GM21737 (cell line): ENCODE results near the gene ECSCR.
"Not testable (repeated sequence)": the region's sequence is repeated elsewhere in the genome, so short reads cannot be mapped to it uniquely, and the experiment has no call there.

ENCODE experiments used
- ATAC-seq: cut with Tn5 transposase; IDR thresholded peaks from one replicate; pipeline ENCODE4 v1.9.1; 2021; ENCODE audit warnings: mild to moderate bottlenecking, moderate library complexity; ENCODE audit not compliant: unreplicated experiment

ECSCR gene

DNA sequence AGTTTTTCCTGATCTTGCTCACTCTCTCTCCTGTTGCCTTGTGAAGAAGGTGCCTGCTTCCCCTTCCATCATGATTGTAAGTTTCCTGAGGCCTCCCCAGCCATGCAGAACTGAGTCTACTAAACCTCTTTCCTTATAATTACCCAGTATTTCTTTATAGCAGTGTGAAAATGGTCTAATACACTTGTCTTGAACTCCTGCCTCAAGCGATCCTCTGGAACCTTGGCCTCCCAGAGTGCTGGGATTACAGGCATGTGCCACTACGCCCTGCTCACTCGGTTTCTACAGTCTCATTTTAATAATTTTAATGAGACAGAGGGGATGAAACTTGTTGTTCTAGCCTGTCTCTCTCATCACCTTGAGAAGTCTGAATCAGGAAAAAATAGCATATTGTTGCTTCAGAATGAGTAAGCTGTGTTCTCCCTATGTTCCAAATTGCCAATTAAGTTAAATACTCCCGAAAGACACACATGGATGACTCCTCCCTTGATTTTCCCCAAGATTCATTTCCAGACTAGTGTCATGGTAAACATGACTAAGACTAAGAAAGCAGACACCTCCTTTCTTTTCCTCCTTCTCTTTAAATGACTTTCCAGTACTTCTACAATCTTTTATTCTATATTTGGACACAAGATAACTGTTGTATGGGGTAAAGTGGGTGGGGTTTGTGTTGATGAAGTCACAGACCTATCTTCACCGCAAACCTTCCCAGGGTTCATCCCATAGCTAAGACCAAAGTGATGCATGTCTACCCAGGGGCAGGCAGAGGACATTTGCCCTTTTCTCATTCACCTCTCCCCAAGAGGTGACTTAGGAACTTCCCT is 15.4 kb downstream of the ECSCR start:
- no peak for ATAC-seq

GRCh38 chr5:139445325-139446170 is 17.0 kb downstream of the ECSCR start:
- ATAC-seq = no peak

GRCh38 chr5:139443831-139444453 is 18.6 kb downstream of the ECSCR start:
- ATAC-seq = no peak

DNA sequence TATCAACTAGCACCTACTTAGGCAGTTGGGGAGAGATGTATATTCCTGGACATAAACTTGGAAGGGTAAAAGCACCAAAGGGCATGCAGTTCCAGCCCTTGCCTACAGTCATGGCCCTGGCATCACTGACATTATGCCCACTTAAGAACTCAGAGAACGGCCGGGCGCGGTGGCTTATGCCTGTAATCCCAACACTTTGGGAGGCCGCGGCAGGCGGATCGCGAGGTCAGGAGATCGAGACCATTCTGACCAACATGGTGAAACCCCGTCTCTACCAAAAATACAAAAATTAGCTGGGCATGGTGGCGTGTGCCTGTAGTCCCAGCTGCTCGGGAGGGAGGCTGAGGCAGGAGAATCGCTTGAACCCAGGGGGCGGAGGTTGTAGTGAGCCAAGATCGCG is 22.1 kb downstream of the ECSCR start:
- not testable (repeated sequence) for ATAC-seq

DNA sequence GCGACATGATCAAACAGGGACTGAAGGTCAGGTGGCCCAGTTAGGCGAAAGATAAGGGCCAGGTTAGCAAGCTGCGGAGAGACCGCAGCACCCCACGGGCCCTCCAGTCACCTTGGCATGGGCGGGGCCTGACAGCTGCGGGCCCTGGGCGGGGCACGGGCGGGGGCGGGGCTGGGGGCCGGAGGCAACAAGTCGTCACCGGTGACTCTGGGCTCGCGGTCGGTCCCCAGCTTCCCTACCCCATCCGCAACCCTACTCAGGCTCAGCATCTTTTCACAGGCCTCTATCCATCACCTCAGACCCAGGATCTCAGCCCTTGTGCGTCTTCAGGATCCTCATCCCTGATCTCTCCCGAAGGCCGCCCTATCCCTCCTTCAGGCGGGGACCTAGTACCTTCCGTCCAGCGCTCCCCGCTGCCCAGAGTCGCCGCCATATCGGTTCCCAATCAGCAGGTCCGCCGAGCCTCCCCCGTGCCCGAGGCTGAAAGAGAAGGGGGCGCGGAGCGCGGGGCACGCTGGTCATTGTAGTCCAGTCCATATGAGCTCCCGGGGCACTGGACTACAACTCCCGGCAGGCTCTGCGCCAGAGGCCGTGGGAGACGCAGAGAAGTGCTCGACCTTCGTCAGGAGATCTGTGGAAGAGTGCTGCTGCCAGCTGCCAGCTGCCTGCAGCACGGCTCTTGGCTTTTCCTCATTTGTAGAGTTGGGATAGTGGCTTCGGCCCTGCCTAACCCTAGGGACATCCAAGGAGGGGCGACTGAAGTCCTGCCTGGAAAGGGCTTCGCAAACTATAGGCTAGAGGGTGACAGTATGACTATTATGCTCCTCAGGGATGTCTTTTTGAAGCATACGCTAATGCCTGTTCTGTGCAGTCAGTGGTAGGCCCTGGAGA is 23.3 kb downstream of the ECSCR start, which contains the start of gene DNAJC18:
DNAJC18 (minus strand) TSS at position 513 of the 891 bp plus-strand sequence; CDS start at position 433, 80 bp downstream.
- peak; percentile 77 for ATAC-seq

GRCh38 chr5:139438707-139439012 is 23.9 kb downstream of the ECSCR start:
- ATAC-seq = no peak

DNA sequence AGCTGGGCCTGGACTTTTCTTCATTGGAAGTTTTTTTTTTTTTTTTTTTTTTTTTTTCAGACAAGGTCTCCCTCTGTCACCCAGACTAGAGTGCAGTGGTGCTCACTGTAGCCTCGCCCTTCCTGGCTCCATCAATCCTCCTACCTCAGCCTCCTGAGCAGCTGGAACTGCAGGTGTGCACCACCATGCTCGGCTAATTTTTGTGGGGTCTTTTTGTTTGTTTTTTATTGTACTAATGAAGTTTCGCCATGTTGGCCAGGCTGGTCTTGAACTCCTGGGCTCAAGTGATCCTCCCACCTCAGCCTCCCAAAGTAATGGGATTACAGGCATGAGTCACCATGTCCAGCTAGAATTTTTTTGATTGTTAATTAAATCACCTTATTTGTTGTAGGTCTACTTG is 26.9 kb downstream of the ECSCR start:
- no peak for ATAC-seq

DNA sequence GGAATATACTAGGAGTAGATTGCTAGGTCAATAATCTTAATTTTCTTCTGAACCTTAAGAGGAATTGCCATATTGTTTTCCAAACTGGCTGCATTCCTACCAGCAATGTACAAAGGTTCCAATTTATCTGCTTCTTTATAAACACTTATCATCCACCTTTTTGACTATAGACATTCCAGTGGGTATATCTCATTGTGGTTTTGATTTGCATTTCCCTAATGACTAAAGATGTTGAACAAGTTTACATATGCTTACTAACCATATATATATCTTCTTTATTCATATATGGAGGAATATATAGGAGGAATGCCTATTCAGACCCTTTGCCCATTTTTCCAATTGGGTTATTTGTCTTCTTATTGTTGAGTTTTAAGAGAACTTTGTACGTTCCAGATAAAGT is 30.8 kb downstream of the ECSCR start:
- ATAC-seq = no peak

DNA sequence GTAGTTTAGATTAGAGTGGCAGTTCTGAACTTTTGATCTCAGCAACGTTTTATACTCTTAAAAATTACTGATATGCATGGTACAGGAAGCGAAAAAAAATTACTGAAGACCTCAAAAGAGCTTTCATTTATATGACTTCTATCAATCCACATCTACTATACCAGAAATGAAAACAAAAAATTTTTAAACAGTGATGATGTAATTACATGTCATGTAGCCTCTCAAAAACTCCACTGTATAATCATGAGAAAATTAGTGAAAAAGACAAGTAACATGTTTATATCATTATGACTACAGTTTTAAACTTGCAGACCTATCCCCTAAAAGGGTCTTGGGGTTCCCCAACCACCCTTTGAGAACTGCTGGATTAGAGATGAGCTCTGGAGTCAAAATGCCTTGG is 32.5 kb downstream of the ECSCR start:
- ATAC-seq = no peak

DNA sequence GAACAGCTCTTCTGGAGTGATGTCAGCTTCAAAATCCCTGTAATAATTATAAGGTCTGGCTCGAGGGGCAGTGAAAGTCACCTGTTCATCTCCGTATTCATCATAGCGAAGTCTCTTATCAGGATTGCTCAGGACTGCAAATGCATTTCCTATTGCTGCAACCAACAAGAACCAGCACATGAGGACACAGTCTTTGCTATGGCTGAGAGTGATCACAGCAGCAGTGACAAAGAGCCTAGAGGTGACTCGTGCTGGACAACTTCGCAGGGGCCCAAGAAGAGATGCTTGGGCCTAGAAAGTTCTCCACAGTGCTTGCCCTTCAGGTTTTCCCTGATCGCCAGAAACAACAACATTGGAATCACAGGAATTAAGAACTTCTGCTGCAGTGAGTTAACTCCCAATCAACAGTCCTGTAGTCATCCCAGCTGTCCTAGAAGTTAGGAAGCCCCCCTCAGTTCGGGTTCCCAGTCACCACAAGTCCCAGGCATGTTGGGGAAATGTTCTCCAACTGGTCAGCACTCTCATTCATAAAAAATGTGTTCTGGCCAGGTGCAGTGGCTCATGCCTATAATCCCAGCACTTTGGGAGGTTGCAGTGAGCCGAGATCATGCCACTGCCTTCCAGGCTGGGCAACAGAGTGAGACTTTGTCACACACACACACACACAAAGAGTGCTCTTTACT is 36.2 kb downstream of the ECSCR start:
- no peak for ATAC-seq

DNA sequence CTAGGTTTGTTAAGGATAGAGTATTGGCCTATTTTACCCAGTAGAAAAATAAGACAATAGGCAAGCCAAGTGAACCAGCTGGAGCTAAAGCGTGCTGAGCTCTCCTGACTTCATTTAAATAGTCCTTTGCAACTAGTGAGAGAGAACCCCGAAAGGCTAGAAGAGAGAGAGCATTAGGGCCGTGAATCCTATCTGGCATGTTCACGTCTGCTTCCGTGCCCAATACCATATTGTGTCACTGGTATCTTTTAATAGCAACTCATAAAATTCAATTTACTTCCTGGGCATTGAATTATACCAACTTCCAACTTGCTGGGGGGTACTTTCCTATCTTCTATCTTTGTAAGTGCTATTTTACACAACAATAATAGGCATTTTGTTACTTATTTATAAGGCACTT is 37.0 kb downstream of the ECSCR start:
- ATAC-seq = no peak

DNA sequence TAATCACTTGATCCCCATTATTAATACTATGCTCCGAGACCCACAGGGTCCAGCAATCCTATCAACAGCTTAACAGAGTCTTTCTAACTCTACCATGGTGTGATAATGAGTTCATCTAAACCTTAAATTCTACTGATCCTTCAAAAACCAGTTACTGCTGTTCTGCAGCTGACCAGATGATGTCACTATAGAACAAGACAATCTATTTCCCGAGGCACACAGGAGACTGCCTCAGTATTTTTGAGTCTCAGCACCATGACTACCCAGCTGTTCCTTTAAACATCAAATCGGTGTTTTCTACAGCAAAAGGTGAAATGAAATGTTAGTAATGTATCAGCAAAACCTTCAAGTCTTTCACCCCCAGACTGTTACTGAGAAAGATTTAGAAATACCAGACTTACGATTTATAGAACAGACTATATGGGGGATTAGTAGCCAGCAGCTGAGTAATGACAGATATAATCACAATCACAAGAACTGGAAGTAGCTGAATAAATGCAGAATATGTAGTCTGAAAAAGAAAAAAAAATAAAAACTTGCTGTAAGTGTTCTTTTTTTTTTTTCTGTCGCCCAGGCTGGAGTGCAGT is 40.1 kb downstream of the ECSCR start:
- no peak for ATAC-seq

DNA sequence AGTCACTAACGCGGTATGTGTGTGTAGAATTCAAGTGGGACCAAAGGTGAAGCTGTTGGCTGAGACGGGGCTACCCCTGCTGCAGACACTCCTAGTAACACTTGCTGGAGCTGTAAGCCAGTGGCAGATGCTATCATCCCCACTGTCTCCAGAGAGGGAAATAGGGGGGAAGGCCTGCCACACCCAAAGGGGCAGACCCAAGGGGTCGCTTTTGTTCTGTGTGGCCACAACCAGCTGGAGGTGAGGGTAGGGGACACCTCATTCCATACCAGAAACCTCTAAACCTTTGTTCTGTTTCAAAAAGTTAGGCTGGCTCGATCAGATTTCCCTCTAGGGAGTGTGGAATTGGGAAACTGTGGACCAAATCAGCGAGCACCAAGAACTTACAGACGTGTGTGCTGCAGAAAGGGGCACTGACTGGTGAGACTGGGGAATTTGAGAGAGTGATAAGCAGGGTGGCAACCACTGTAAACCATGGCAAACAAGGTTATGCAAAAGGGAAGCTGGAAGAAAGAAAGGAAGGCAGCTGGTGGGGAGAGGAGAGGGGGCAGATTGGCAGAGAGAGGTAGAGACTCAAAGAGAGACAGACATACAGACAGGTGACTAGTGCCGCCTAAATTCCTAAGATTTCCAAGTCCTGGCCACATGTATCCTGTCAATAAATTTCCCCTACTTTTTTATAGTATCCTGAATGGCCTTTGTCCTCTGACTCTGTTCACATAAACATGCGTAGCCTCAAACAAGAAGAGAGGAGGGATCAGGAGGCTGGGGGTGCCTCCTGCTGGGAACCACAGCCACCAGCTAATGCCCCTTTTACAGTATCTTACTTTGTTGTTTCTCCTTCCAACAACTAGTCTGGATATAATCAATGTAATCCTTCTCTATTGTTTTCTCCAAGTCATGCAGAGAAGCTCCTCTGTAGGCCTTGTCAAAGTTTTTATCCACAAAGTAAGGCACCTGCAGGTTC is 43.0 kb downstream of the ECSCR start:
- ATAC-seq = no peak

DNA sequence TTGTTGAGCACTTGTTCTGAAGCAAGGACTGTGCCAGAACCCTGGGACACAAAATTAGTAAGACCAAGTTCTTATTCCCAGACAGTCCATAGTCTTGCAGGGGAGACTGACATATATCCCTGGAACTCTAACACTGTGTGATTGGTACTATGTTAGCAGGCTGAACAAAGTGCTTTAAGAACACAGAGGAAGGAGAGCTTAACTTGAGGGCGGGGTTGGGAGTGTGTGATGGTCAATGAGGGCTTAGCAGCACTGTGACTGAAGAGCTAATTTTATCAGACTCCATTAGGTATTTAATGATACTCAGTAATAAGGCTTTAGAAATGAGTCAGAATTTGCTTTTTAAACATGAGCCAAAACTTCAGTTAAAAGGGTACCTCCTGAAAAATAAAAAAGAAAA is 43.8 kb downstream of the ECSCR start:
- no peak for ATAC-seq

GRCh38 chr5:139417214-139417613 is 45.3 kb downstream of the ECSCR start:
- ATAC-seq = no peak

- no peak for ATAC-seq
Observed at GRCh38 chr5:139416651-139417050, 45.9 kb downstream of the ECSCR start.

- ATAC-seq = no peak
Observed at GRCh38 chr5:139415869-139416268, 46.7 kb downstream of the ECSCR start.

DNA sequence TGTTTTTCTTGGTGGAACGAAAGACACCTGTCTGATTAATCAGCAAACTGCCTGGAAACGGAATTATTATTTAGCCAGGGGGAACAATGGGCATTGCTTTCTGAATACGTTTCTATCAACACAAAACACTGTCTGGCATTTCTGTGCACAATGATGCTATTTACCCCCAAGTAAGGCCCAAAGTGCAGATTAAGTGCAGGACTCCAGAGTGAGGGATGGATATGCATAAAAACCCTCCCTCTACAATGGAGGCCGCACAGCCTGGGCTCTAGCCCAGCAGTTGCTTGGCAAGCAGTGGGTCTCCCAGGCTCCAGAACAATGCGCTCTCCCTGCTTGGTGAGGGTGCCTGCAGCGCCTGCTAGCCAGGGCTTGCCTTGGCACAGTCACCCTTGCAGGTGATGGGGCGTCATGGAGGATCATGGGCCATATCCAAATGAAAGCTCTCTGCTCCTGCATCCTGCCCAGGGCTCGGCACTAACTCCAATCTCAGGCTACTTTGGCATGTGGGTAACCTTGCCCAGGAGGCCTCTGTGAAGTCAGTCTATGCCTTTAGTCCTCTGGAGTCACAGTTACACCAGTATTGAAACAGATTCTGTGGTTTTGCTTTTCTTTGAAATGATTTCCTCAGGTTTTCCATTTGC is 47.2 kb downstream of the ECSCR start:
- ATAC-seq = no peak
